Cerebellar cortex (tissue), 1 donor: ENCODE data around the gene S100A8.

ENCODE experiments used
- DNase-seq: peaks from one replicate; pipeline ENCODE4 v3.0.0-alpha.2; 2015; ENCODE audit warnings: low spot score

Gene S100A8

GRCh38 chr1:153346077-153346723 is 44.7 kb downstream of the S100A8 start:
- no peak for DNase-seq

GRCh38 chr1:153345187-153346076 is 45.4 kb downstream of the S100A8 start:
- DNase-seq, result no peak

- DNase-seq, result no peak
Measured at GRCh38 chr1:153344718-153345025, 46.2 kb downstream of the S100A8 start.

GRCh38 chr1:153343811-153344717 is 46.8 kb downstream of the S100A8 start:
- DNase-seq, result no peak

- no peak for DNase-seq
Measured at GRCh38 chr1:153343040-153343681, 47.7 kb downstream of the S100A8 start.

- no peak for DNase-seq
Measured at GRCh38 chr1:153342178-153342577, 48.7 kb downstream of the S100A8 start.

- no peak for DNase-seq
Measured at GRCh38 chr1:153341431-153341934, 49.4 kb downstream of the S100A8 start.

- no peak for DNase-seq
Measured at GRCh38 chr1:153340356-153340755, 50.5 kb downstream of the S100A8 start.
